H9 (cell line): ENCODE data around the gene FBN3. TPM values are rescaled to one million over a fixed set of nuclear protein-coding genes. Genes with fewer than 3 reads are reported as not detected.
A peak's percentile ranks its signal among the peaks of the same experiment; 100 is the strongest.

Experiments used
- DNase-seq: peaks from one replicate; pipeline ENCODE4 v3.0.0-alpha.2; 2017
- H2AFZ ChIP-seq: one replicate; pipeline ENCODE4 v1.6.1; 2013; ENCODE audit warnings: mild to moderate bottlenecking, low read length, control low read depth, moderate library complexity
- H2AK5ac ChIP-seq: 2 replicates; pipeline ENCODE4 v1.6.1; 2013; ENCODE audit warnings: low read length, control low read depth, mixed read lengths; ENCODE audit not compliant: insufficient read length
- H2BK120ac ChIP-seq: one replicate; pipeline ENCODE4 v1.6.1; 2013; ENCODE audit warnings: low read depth, mild to moderate bottlenecking, low read length, control low read depth, inconsistent platforms; ENCODE audit not compliant: poor library complexity, severe bottlenecking
- H2BK12ac ChIP-seq: 2 replicates; pipeline ENCODE4 v1.6.1; 2013; ENCODE audit warnings: low read length, control low read depth, mixed read lengths, low read depth; ENCODE audit not compliant: insufficient read length
- H2BK15ac ChIP-seq: 2 replicates; pipeline ENCODE4 v1.6.1; 2013; ENCODE audit warnings: low read depth, low read length, control low read depth
- H2BK20ac ChIP-seq: one replicate; pipeline ENCODE4 v1.6.1; 2013; ENCODE audit warnings: low read depth, mild to moderate bottlenecking, low read length, control low read depth, inconsistent platforms; ENCODE audit not compliant: poor library complexity, severe bottlenecking
- H2BK5ac ChIP-seq: 2 replicates; pipeline ENCODE4 v1.6.1; 2013; ENCODE audit warnings: low read length, control low read depth, mixed read lengths; ENCODE audit not compliant: insufficient read length
- H3K14ac ChIP-seq: 2 replicates; pipeline ENCODE4 v1.6.1; 2013; ENCODE audit warnings: low read length, control low read depth; ENCODE audit not compliant: insufficient read depth
- H3K18ac ChIP-seq: 2 replicates; pipeline ENCODE4 v1.6.1; 2013; ENCODE audit warnings: low read depth, mild to moderate bottlenecking, mixed read lengths, low read length, control low read depth; ENCODE audit not compliant: insufficient read length
- H3K23ac ChIP-seq: 2 replicates; pipeline ENCODE4 v1.6.1; 2013; ENCODE audit warnings: low read length, control low read depth, mixed read lengths, low read depth; ENCODE audit not compliant: insufficient read length
- H3K23me2 ChIP-seq: 2 replicates; pipeline ENCODE4 v1.6.1; 2013; ENCODE audit warnings: low read depth, mild to moderate bottlenecking, mixed read lengths, low read length, control low read depth; ENCODE audit not compliant: insufficient read length, poor library complexity, severe bottlenecking
- H3K27ac ChIP-seq: 2 replicates; pipeline ENCODE4 v1.5.1; 2013; ENCODE audit warnings: low read length, control low read depth, mixed read lengths, low read depth; ENCODE audit not compliant: insufficient read length
- H3K27me3 ChIP-seq: 2 replicates; pipeline ENCODE4 v1.6.1; 2013; ENCODE audit warnings: low read length, control low read depth, inconsistent platforms; ENCODE audit not compliant: insufficient read depth
- H3K4ac ChIP-seq: 2 replicates; pipeline ENCODE4 v1.6.1; 2013; ENCODE audit warnings: low read depth, mild to moderate bottlenecking, control low read depth, inconsistent platforms, low read length, moderate library complexity
- H3K4me1 ChIP-seq: 2 replicates; pipeline ENCODE4 v1.6.1; 2013; ENCODE audit warnings: low read length, control low read depth, inconsistent platforms; ENCODE audit not compliant: insufficient read depth
- H3K4me2 ChIP-seq: 2 replicates; pipeline ENCODE4 v1.6.1; 2013; ENCODE audit warnings: low read length, control low read depth, mixed read lengths; ENCODE audit not compliant: insufficient read length, insufficient read depth
- H3K56ac ChIP-seq: 2 replicates; pipeline ENCODE4 v1.6.1; 2013; ENCODE audit warnings: low read depth, mild to moderate bottlenecking, mixed read lengths, low read length, control low read depth; ENCODE audit not compliant: insufficient read length
- H3K79me1 ChIP-seq: 2 replicates; pipeline ENCODE4 v1.6.1; 2013; ENCODE audit warnings: low read depth, mild to moderate bottlenecking, moderate library complexity, low read length, control low read depth, inconsistent platforms; ENCODE audit not compliant: insufficient read depth, poor library complexity, severe bottlenecking
- H3K79me2 ChIP-seq: 2 replicates; pipeline ENCODE4 v1.6.1; 2013; ENCODE audit warnings: low read length, control low read depth, inconsistent platforms; ENCODE audit not compliant: insufficient read depth
- H3K9ac ChIP-seq: 2 replicates; pipeline ENCODE4 v1.6.1; 2013; ENCODE audit warnings: low read length, control low read depth, mixed read lengths; ENCODE audit not compliant: insufficient read length; ENCODE audit errors: extremely low read depth
- H3K9me3 ChIP-seq: one replicate; pipeline ENCODE4 v1.6.1; 2013; ENCODE audit warnings: low read depth, low read length, inconsistent platforms; ENCODE audit not compliant: control insufficient read depth
- H3T11ph ChIP-seq: one replicate; pipeline ENCODE4 v1.6.1; 2013; ENCODE audit warnings: mild to moderate bottlenecking, low read length, control low read depth, inconsistent platforms
- H4K20me1 ChIP-seq: one replicate; pipeline ENCODE4 v1.6.1; 2013; ENCODE audit not compliant: control insufficient read depth, insufficient read length, insufficient read depth
- H4K5ac ChIP-seq: 2 replicates; pipeline ENCODE4 v1.6.1; 2013; ENCODE audit warnings: low read depth, mild to moderate bottlenecking, mixed read lengths, low read length, control low read depth; ENCODE audit not compliant: insufficient read length
- H4K8ac ChIP-seq: replicated peaks from 2 replicates; pipeline ENCODE4 v1.6.1; 2013; ENCODE audit warnings: low read length, control low read depth, mixed read lengths, low read depth; ENCODE audit not compliant: insufficient read length
- H4K91ac ChIP-seq: 2 replicates; pipeline ENCODE4 v1.6.1; 2013; ENCODE audit warnings: low read depth, mild to moderate bottlenecking, moderate library complexity, mixed read lengths, low read length, control low read depth; ENCODE audit not compliant: insufficient read length
- H3K27ac Mint-ChIP-seq, 3 experiments: 2 replicates in 2 of 3; 3 replicates in 1 of 3; pipeline ENCODE4 v1.8.0; 2020 to 2021; ENCODE audit warnings: mixed read lengths in 3 of 3, mild to moderate bottlenecking in 1 of 3, moderate library complexity in 1 of 3
- H3K27me3 Mint-ChIP-seq: 2 replicates; pipeline ENCODE4 v1.8.0; 2021; ENCODE audit warnings: low read depth, mild to moderate bottlenecking, moderate library complexity, mixed read lengths
- H3K36me3 Mint-ChIP-seq, 3 experiments: 2 replicates in 2 of 3; 3 replicates in 1 of 3; pipeline ENCODE4 v1.8.0; 2020 to 2021; ENCODE audit warnings: low read depth in 3 of 3, mixed read lengths in 3 of 3; ENCODE audit not compliant: insufficient read depth in 1 of 3
- H3K4me1 Mint-ChIP-seq, 2 experiments: 2 replicates each; pipeline ENCODE4 v1.8.0; 2020; ENCODE audit warnings: mixed read lengths in 2 of 2
- H3K4me3 Mint-ChIP-seq, 2 experiments: 2 replicates in 1 of 2; 3 replicates in 1 of 2; pipeline ENCODE4 v1.8.0; 2020 to 2021; ENCODE audit warnings: mild to moderate bottlenecking in 2 of 2, mixed read lengths in 2 of 2, moderate library complexity in 1 of 2
- H3K9me3 Mint-ChIP-seq, 2 experiments: 2 replicates in 1 of 2; 3 replicates in 1 of 2; pipeline ENCODE4 v1.8.0; 2020; ENCODE audit warnings: mild to moderate bottlenecking in 2 of 2, mixed read lengths in 2 of 2, moderate library complexity in 1 of 2
- CTCF ChIP-seq: fragments of 200-600 bp; sonication (generic); conservative IDR thresholded peaks from 3 replicates; pipeline ENCODE4 v1.8.0; 2021; ENCODE audit warnings: antibody characterized with exemption, mild to moderate bottlenecking
- WGBS: extraction: QIAGEN DNeasy Blood & Tissue Kit; methylation state at CpG from one replicate; pipeline ENCODE4 v1.1.7; 2013; ENCODE audit warnings: missing lambda C conversion rate, low lambda C conversion rate, mixed read lengths; ENCODE audit not compliant: insufficient read length; ENCODE audit errors: extremely low coverage; 5-methylcytosine and 5-hydroxymethylcytosine counted together
- total RNA-seq: library from RNA; stranded (reverse); gene quantifications from 2 replicates; pipeline ENCODE4 v1.2.1, GENCODE V29; 2021

FBN3 gene
- total RNA-seq, 1 experiment from 2014 or later = 31.0 TPM

GRCh38 chr19:8150178-8150865, 930 bp upstream of the FBN3 start:
- no peaks in the 10 kb centered on the region for H3K79me2 ChIP-seq
- no peaks in the 10 kb centered on the region for H3K27me3 ChIP-seq
- no peak overlapping the region for H2AFZ ChIP-seq
- no peak overlapping the region for H2BK15ac ChIP-seq
- no peak overlapping the region for H4K8ac ChIP-seq
- no peak overlapping the region for H3K9ac ChIP-seq
- H2BK20ac ChIP-seq = no peak overlapping the region
- no peak overlapping the region for H3K18ac ChIP-seq
- H3K79me1 ChIP-seq = no peaks in the 10 kb centered on the region
- no peak overlapping the region for H3K56ac ChIP-seq
- no peak for DNase-seq
- no peaks in the 10 kb centered on the region for H4K20me1 ChIP-seq
- no CpG with 5 or more reads among the region's 6 CpGs for WGBS
- no peak overlapping the region for H4K5ac ChIP-seq
- H3K23me2 ChIP-seq = peaks cover 6% of the 10 kb centered on the region
- Mint-ChIP-seq H3K27me3 (peaks cover 3% of the 10 kb centered on the region), H3K4me1 (peaks cover 41 to 46% of the 10 kb centered on the region in 2 experiments), H3K27ac (peak overlapping the region in 2 of 3 experiments; percentile 49 to 89; a peak in 2 of 7 replicates), H3K9me3 (no peaks in the 10 kb centered on the region), H3K36me3 (peaks cover 0 to 9% (median 7%) of the 10 kb centered on the region in 3 experiments; a peak in 3 of 7 replicates), H3K4me3 (peak overlapping the region; percentile 75 to 83)
- no peak overlapping the region for H3K14ac ChIP-seq
- no peak overlapping the region for H2BK12ac ChIP-seq
- no peak overlapping the region for H2BK5ac ChIP-seq
- no peaks in the 10 kb centered on the region for H3K9me3 ChIP-seq
- H3K4me1 ChIP-seq = no peaks in the 10 kb centered on the region
- H3T11ph ChIP-seq = no peak overlapping the region
- H3K23ac ChIP-seq = no peak overlapping the region
- H4K91ac ChIP-seq = no peak overlapping the region
- H2BK120ac ChIP-seq = no peak overlapping the region
- H3K4ac ChIP-seq = no peak overlapping the region
- H2AK5ac ChIP-seq = no peak overlapping the region
- TF ChIP-seq CTCF = no peak
- peak overlapping the region; percentile 64 for H3K4me2 ChIP-seq
- no peak overlapping the region for H3K27ac ChIP-seq
